Glomerular endothelial cell (primary cell): Measurements from ENCODE around the gene GFRA4. TPM values are rescaled to one million over a fixed set of nuclear protein-coding genes. Genes with fewer than 3 reads are reported as not detected.
"Not testable (repeated sequence)": the region's sequence is repeated elsewhere in the genome, so short reads cannot be mapped to it uniquely, and the experiment has no call there.

Experiments used
- DNase-seq: peaks from one replicate; pipeline ENCODE4 v3.0.0-alpha.2; 2011; ENCODE audit warnings: low read depth, low spot score; ENCODE audit errors: extremely low read depth
- total RNA-seq: library from RNA; depleted of rRNA; stranded (reverse); fragments of >200 nt; gene quantifications from 2 replicates; pipeline ENCODE4 v1.2.3, GENCODE V29; 2015

GFRA4 gene
- total RNA-seq, 1 donor from 2014 or later: not detected

GRCh38 chr20:3627476-3627875 lies 35.7 kb downstream of the GFRA4 start:
- DNase-seq: no peak

DNA sequence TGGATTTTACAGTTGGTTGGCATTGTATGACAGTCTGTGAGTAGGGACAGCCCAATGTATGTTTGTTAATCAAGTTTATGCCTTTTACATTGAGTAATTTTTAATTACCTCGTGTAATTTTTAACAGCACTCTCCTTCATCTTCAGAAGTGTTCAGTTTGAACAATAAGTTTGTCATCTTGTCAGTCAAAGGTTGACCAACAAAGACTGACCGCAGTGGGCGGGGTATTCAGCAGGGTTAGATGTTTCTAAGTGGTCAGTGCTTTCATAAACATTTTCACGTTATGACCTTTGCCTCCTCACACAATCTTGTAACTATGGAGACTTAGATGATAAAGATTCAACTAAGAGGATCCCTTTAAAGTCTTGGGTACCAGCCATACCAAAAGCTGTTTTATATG lies 40.8 kb downstream of the GFRA4 start:
- no peak for DNase-seq

- no peak for DNase-seq
These were observed 42.1 kb downstream of the GFRA4 start for GRCh38 chr20:3621111-3621510.

DNA sequence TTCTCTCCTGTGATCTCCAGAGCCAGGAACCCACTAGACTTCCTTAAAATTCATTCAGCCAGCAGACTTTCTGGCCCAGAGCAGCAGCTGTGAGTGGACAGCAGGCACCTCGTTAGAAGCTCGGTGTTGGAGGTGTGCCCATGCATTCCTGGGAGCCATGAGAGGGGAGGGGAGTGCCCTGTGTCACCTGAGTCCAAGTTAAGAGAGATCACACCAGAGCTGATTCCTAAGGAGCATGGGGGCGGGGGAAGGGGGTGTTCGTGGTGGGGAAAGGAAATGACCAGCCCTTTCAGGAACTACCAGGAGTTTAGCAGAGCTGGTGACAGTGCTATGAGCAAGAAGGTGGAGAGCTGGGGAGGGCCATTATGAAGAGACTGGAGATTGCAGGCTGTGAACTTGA lies 46.9 kb downstream of the GFRA4 start:
- DNase-seq: no peak

- not testable (repeated sequence) for DNase-seq
These were observed 47.9 kb downstream of the GFRA4 start for GRCh38 chr20:3615171-3615840.

DNA sequence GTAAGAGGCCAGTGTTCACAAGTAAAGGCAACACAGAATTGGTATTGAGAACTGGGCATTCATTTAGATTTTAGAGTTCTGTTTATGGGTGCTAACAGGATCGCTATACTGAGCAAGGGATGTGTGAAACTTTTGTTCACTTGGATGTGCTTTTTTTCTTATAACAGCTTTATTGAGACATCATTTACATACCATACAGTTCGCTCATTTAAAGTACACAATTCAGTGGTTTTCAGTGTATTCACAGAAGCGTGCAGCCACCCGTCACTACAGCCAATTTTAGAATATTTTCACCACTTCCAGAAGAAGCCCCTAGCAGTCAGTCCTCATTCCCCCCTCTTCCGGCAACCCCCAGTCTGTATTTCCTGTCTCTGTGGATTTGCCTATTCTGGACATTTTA lies 48.7 kb downstream of the GFRA4 start:
- no peak for DNase-seq

- DNase-seq: no peak
These were observed 49.3 kb downstream of the GFRA4 start for GRCh38 chr20:3613821-3614440.

- DNase-seq: no peak
These were observed 50.2 kb downstream of the GFRA4 start for GRCh38 chr20:3612795-3613572.

DNA sequence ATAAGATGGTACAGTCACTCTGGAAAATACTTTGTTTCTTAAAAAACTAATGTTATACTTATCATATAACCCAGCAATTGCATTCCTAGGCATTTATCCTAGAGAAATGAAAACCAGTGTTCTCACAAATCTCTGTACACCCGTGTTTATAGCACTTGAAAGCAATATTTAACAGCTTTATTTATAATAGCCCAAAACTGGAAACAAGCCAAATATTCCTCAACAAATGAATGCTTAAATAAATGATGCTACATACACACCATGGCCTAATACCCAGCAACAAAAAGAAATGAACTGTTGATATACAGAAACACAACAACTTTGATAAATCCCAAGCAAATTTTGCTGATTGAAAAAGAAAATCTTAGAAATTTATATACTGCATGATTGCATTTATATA lies 51.3 kb downstream of the GFRA4 start:
- no peak for DNase-seq

Other genes starting within 250 kb of the GFRA4 start
- 35.9 and 43.6 TPM in 2 replicates for gene ATRN, start 192.4 kb downstream of the GFRA4 start, total RNA-seq
- not detected in 2 replicates for gene ADAM33, start 18.6 kb upstream of the GFRA4 start, total RNA-seq
- gene SIGLEC1, start 49.2 kb upstream of the GFRA4 start, total RNA-seq: not detected in 2 replicates
- 25.5 and 26.3 TPM in 2 replicates for gene HSPA12B, start 69.3 kb upstream of the GFRA4 start, total RNA-seq
- 27.7 and 43.8 TPM in 2 replicates for gene ADISSP, start 104.4 kb upstream of the GFRA4 start, total RNA-seq
- not detected in 2 replicates for gene SPEF1, start 118.0 kb upstream of the GFRA4 start, total RNA-seq
- gene CENPB, start 123.3 kb upstream of the GFRA4 start, total RNA-seq: 63.2 and 78.7 TPM in 2 replicates
- 36.4 and 51.9 TPM in 2 replicates for gene CDC25B, start 132.9 kb upstream of the GFRA4 start, total RNA-seq
- 16.5 and 17.6 TPM in 2 replicates for gene AP5S1, start 157.1 kb upstream of the GFRA4 start, total RNA-seq
- gene MAVS, start 183.4 kb upstream of the GFRA4 start, total RNA-seq: 38.3 and 51.7 TPM in 2 replicates
- gene PANK2, start 226.0 kb upstream of the GFRA4 start, total RNA-seq: 40.6 and 48.7 TPM in 2 replicates